WERI-Rb-1 (cell line): ENCODE data around the gene FAM216A.

Experiments
- DNase-seq: peaks from one replicate; pipeline ENCODE4 v3.0.0-alpha.2; 2020
- H3K27ac ChIP-seq: fragments of 250-450 bp; sonication (Bioruptor Pico); 2 replicates; pipeline ENCODE4 v1.5.1; 2020; ENCODE audit warnings: mild to moderate bottlenecking, moderate library complexity
- H3K27me3 ChIP-seq: fragments of 250-450 bp; sonication (Bioruptor Pico); 2 replicates; pipeline ENCODE4 v1.5.1; 2021; ENCODE audit warnings: mild to moderate bottlenecking, low read depth, moderate library complexity; ENCODE audit not compliant: insufficient read depth, severe bottlenecking
- H3K36me3 ChIP-seq: fragments of 250-450 bp; sonication (Bioruptor Pico); 2 replicates; pipeline ENCODE4 v1.5.1; 2020; ENCODE audit warnings: mild to moderate bottlenecking, moderate library complexity
- H3K4me3 ChIP-seq: 2 replicates; pipeline ENCODE4 v1.5.1; 2011; ENCODE audit warnings: low read depth, mild to moderate bottlenecking, control low read depth, low read length
- H3K9me3 ChIP-seq: fragments of 250-450 bp; sonication (Bioruptor Pico); 2 replicates; pipeline ENCODE4 v1.5.1; 2021; ENCODE audit warnings: mild to moderate bottlenecking, moderate library complexity; ENCODE audit not compliant: severe bottlenecking
- CTCF ChIP-seq: IDR thresholded peaks from 2 replicates; pipeline ENCODE4 v1.5.1; 2011; ENCODE audit warnings: low read depth, mild to moderate bottlenecking, control low read depth, inconsistent platforms, low read length

The FAM216A gene

GRCh38 chr12:110528277-110528839 lies 59.7 kb downstream of the FAM216A start:
- no peak overlapping the region for H3K4me3 ChIP-seq
- H3K27ac ChIP-seq: no peak overlapping the region
- no peak for TF ChIP-seq CTCF
- no peaks in the 10 kb centered on the region for H3K27me3 ChIP-seq
- H3K36me3 ChIP-seq: no peaks in the 10 kb centered on the region; the same call in 1 of the 2 replicates
- peak; percentile 42 for DNase-seq
- H3K9me3 ChIP-seq: no peaks in the 10 kb centered on the region

GRCh38 chr12:110530511-110530910 lies 61.9 kb downstream of the FAM216A start:
- no peaks in the 10 kb centered on the region for H3K9me3 ChIP-seq
- no peaks in the 10 kb centered on the region; the same call in 1 of the 2 replicates for H3K36me3 ChIP-seq
- no peaks in the 10 kb centered on the region for H3K27me3 ChIP-seq
- no peak for DNase-seq
- no peak overlapping the region for H3K27ac ChIP-seq
- H3K4me3 ChIP-seq: no peak overlapping the region
- TF ChIP-seq CTCF: no peak

GRCh38 chr12:110531741-110532333 lies 63.2 kb downstream of the FAM216A start:
- TF ChIP-seq CTCF: no peak
- Histone ChIP-seq H3K27ac (no peak overlapping the region), H3K27me3 (no peaks in the 10 kb centered on the region), H3K36me3 (peaks cover 12% of the 10 kb centered on the region), H3K4me3 (no peak overlapping the region), H3K9me3 (no peaks in the 10 kb centered on the region)
- no peak for DNase-seq

- TF ChIP-seq CTCF: no peak
- H3K9me3 ChIP-seq: no peaks in the 10 kb centered on the region
- no peaks in the 10 kb centered on the region for H3K27me3 ChIP-seq
- peaks cover 19% of the 10 kb centered on the region for H3K36me3 ChIP-seq
- no peak for DNase-seq
- no peak overlapping the region for H3K4me3 ChIP-seq
- no peak overlapping the region for H3K27ac ChIP-seq
These were observed 64.0 kb downstream of the FAM216A start for GRCh38 chr12:110532644-110533043.

GRCh38 chr12:110533607-110534006 lies 65.0 kb downstream of the FAM216A start:
- no peak for TF ChIP-seq CTCF
- no peaks in the 10 kb centered on the region for H3K27me3 ChIP-seq
- no peaks in the 10 kb centered on the region for H3K9me3 ChIP-seq
- H3K4me3 ChIP-seq: no peak overlapping the region
- peaks cover 29% of the 10 kb centered on the region for H3K36me3 ChIP-seq
- DNase-seq: no peak
- H3K27ac ChIP-seq: no peak overlapping the region

- Histone ChIP-seq H3K27ac (no peak overlapping the region), H3K36me3 (peaks cover 35% of the 10 kb centered on the region), H3K27me3 (no peaks in the 10 kb centered on the region), H3K4me3 (no peak overlapping the region), H3K9me3 (no peaks in the 10 kb centered on the region)
- DNase-seq: no peak
- TF ChIP-seq CTCF: no peak
These were observed 66.2 kb downstream of the FAM216A start for GRCh38 chr12:110534811-110535210.
